NOMO-1 (cell line): Measurements from ENCODE around the gene GPR31.

Source experiments
- DNase-seq, 2 experiments: peaks; one replicate each; lab custom pipeline; 2025; ENCODE audit not compliant: unreplicated experiment in 2 of 2; lab: John Stamatoyannopoulos, UW

Gene GPR31

GRCh38 chr6:167140589-167141474, 16.9 kb downstream of the GPR31 start:
- no peak for DNase-seq

GRCh38 chr6:167139761-167140160, 18.0 kb downstream of the GPR31 start:
- DNase-seq = no peak

GRCh38 chr6:167137881-167138280, 19.9 kb downstream of the GPR31 start:
- DNase-seq = no peak

- DNase-seq = peak in 1 of 2 experiments; percentile 35
Observed at GRCh38 chr6:167137081-167137480, 20.7 kb downstream of the GPR31 start.

GRCh38 chr6:167136376-167136775, 21.4 kb downstream of the GPR31 start:
- no peak for DNase-seq

- no peak for DNase-seq
Observed at GRCh38 chr6:167134448-167135328, 23.1 kb downstream of the GPR31 start.

- no peak for DNase-seq
Observed at GRCh38 chr6:167130712-167131684, 26.8 kb downstream of the GPR31 start.

GRCh38 chr6:167130008-167130677, 27.6 kb downstream of the GPR31 start:
- no peak for DNase-seq

GRCh38 chr6:167129562-167129961, 28.2 kb downstream of the GPR31 start:
- no peak for DNase-seq

- no peak for DNase-seq
Observed at GRCh38 chr6:167129159-167129558, 28.6 kb downstream of the GPR31 start.

GRCh38 chr6:167127785-167128531, 29.8 kb downstream of the GPR31 start:
- DNase-seq = no peak

- no peak for DNase-seq
Observed at GRCh38 chr6:167125855-167126349, 31.9 kb downstream of the GPR31 start.

GRCh38 chr6:167125410-167125809, 32.4 kb downstream of the GPR31 start:
- peak; percentile 6 to 28 for DNase-seq

- no peak for DNase-seq
Observed at GRCh38 chr6:167124753-167125152, 33.0 kb downstream of the GPR31 start.

- DNase-seq = no peak
Observed at GRCh38 chr6:167122827-167123657, 34.7 kb downstream of the GPR31 start, which contains the start of gene CCR6. Gene CCR6, plus strand, starts transcription at chr6:167123096. Its CDS starts 13,039 bp downstream, at chr6:167136135.

GRCh38 chr6:167122041-167122826, 35.5 kb downstream of the GPR31 start:
- no peak for DNase-seq

GRCh38 chr6:167121335-167121841, 36.4 kb downstream of the GPR31 start:
- DNase-seq = no peak
